Tibial nerve (tissue), 4 donors: Measurements from ENCODE around the gene KRT36.

Experiments
- CTCF ChIP-seq, 5 experiments: fragments of 200-600 bp in 3 of 5; fragments of 450-650 bp in 2 of 5; sonication (generic) in 3 of 5; IDR thresholded peaks; one replicate each; pipeline ENCODE4 v1.5.1; 2016 to 2019; ENCODE audit warnings: antibody characterized with exemption in 5 of 5, mild to moderate bottlenecking in 3 of 5, moderate library complexity in 2 of 5
- EP300 ChIP-seq, 2 donors: sonication (generic); formaldehyde crosslinking; IDR thresholded peaks; one replicate each; pipeline ENCODE4 v1.6.1; 2017; ENCODE audit warnings: antibody characterized with exemption in 2 of 2, mild to moderate bottlenecking in 1 of 2
- POLR2A ChIP-seq, 2 donors: fragments of 450-650 bp; IDR thresholded peaks; one replicate each; pipeline ENCODE4 v1.6.1; 2017; ENCODE audit warnings: antibody characterized with exemption in 2 of 2, mild to moderate bottlenecking in 2 of 2, moderate library complexity in 2 of 2

- TF ChIP-seq EP300 (IDR thresholded peaks at IDR 0.05) (no peak), CTCF (IDR thresholded peaks at IDR 0.05) (no peak), POLR2A (IDR thresholded peaks at IDR 0.05) (no peak)
These were observed 48.3 kb upstream of the KRT36 start for GRCh38 chr17:41537990-41538389.
